Smooth muscle cell (in vitro differentiated cells): ENCODE data around the gene CPHXL. TPM values are rescaled to one million over a fixed set of nuclear protein-coding genes. Genes with fewer than 3 reads are reported as not detected.

Experiments
- DNase-seq: peaks from one replicate; lab custom pipeline; 2025; ENCODE audit not compliant: unreplicated experiment; lab: John Stamatoyannopoulos, UW
- H2AFZ ChIP-seq: fragments of 200-600 bp; sonication (generic); 2 replicates; pipeline ENCODE4 v1.6.0; 2016; ENCODE audit warnings: antibody characterized with exemption, low read depth, mild to moderate bottlenecking
- H3F3A ChIP-seq: fragments of 200-600 bp; sonication (generic); 2 replicates; pipeline ENCODE4 v1.6.0; 2017; ENCODE audit warnings: antibody characterized with exemption, low read depth
- H3K27ac ChIP-seq: fragments of 200-600 bp; sonication (generic); 2 replicates; pipeline ENCODE4 v1.5.1; 2016; ENCODE audit warnings: low read depth, mild to moderate bottlenecking
- H3K27me3 ChIP-seq: fragments of 200-600 bp; sonication (generic); 2 replicates; pipeline ENCODE4 v1.6.1; 2016; ENCODE audit warnings: low read depth, mild to moderate bottlenecking
- H3K36me3 ChIP-seq: fragments of 200-600 bp; sonication (generic); 2 replicates; pipeline ENCODE4 v1.5.1; 2016; ENCODE audit warnings: low read depth
- H3K4me1 ChIP-seq: fragments of 200-600 bp; sonication (generic); 2 replicates; pipeline ENCODE4 v1.5.1; 2016; ENCODE audit warnings: low read depth
- H3K4me2 ChIP-seq: fragments of 200-600 bp; sonication (generic); 2 replicates; pipeline ENCODE4 v1.6.0; 2016; ENCODE audit warnings: mild to moderate bottlenecking
- H3K4me3 ChIP-seq: fragments of 200-600 bp; sonication (generic); 2 replicates; pipeline ENCODE4 v1.5.1; 2016; ENCODE audit warnings: mild to moderate bottlenecking
- H3K79me2 ChIP-seq: fragments of 200-600 bp; sonication (generic); 2 replicates; pipeline ENCODE4 v1.6.0; 2016; ENCODE audit warnings: low read depth, mild to moderate bottlenecking
- H3K9ac ChIP-seq: fragments of 200-600 bp; sonication (generic); 2 replicates; pipeline ENCODE4 v1.6.0; 2016; ENCODE audit warnings: low read depth
- H3K9me3 ChIP-seq: fragments of 200-600 bp; sonication (generic); replicated peaks from 2 replicates; pipeline ENCODE4 v1.5.1; 2016; ENCODE audit warnings: low read depth
- H4K20me1 ChIP-seq: fragments of 200-600 bp; sonication (generic); 2 replicates; pipeline ENCODE4 v1.6.0; 2016; ENCODE audit warnings: low read depth
- CTCF ChIP-seq: fragments of 200-600 bp; sonication (generic); IDR thresholded peaks from 2 replicates; pipeline ENCODE4 v1.5.1; 2017; ENCODE audit warnings: borderline replicate concordance, mild to moderate bottlenecking, antibody characterized with exemption; ENCODE audit not compliant: insufficient read depth, poor library complexity, severe bottlenecking
- WGBS: methylation state at CpG from one replicate; pipeline ENCODE4 v1.1.7; 2016; ENCODE audit warnings: low lambda C conversion rate; 5-methylcytosine and 5-hydroxymethylcytosine counted together
- polyA plus RNA-seq: library from polyadenylated mRNA; unstranded; fragments of >200 nt; fragmentation: Nextera tagmentation; extraction: Ambion mirVana; gene quantifications from 2 replicates; pipeline ENCODE4 v1.2.1, GENCODE V29; 2016
- total RNA-seq: library from RNA; depleted of rRNA; stranded (reverse); fragments of >200 nt; gene quantifications from 2 replicates; pipeline ENCODE4 v1.2.3, GENCODE V29; 2014

CPHXL gene
- total and polyA plus RNA-seq, 2 experiments from 2014 or later: not detected

- TF ChIP-seq CTCF: no peak
- H3K9me3 ChIP-seq: no peaks in the 10 kb centered on the region
- no peak overlapping the region for H3K27ac ChIP-seq
- H4K20me1 ChIP-seq: no peaks in the 10 kb centered on the region
- no peak overlapping the region for H2AFZ ChIP-seq
- H3K36me3 ChIP-seq: no peaks in the 10 kb centered on the region
- no peak overlapping the region for H3K4me2 ChIP-seq
- no peak overlapping the region for H3K9ac ChIP-seq
- no peaks in the 10 kb centered on the region for H3K27me3 ChIP-seq
- no peak for DNase-seq
- no peaks in the 10 kb centered on the region for H3F3A ChIP-seq
- no peaks in the 10 kb centered on the region for H3K79me2 ChIP-seq
- H3K4me1 ChIP-seq: no peaks in the 10 kb centered on the region
- H3K4me3 ChIP-seq: no peak overlapping the region
Observed at GRCh38 chr16:75687361-75687760, 38.9 kb downstream of the CPHXL start.

- Histone ChIP-seq H3K4me1 (no peaks in the 10 kb centered on the region), H3K27ac (no peak overlapping the region), H3K4me3 (no peak overlapping the region), H3K9me3 (no peaks in the 10 kb centered on the region), H3K27me3 (no peaks in the 10 kb centered on the region), H2AFZ (no peak overlapping the region), H3K79me2 (no peaks in the 10 kb centered on the region), H3K9ac (no peak overlapping the region), H4K20me1 (no peaks in the 10 kb centered on the region), H3K36me3 (no peaks in the 10 kb centered on the region), H3K4me2 (no peak overlapping the region), H3F3A (no peaks in the 10 kb centered on the region)
- no peak for TF ChIP-seq CTCF
- WGBS: 84% methylated on average over 14 of the region's 14 CpGs
- DNase-seq: no peak
Observed at GRCh38 chr16:75682308-75682707, 44.0 kb downstream of the CPHXL start.

- no peak for DNase-seq
- H3K4me1 ChIP-seq: no peaks in the 10 kb centered on the region
- H3F3A ChIP-seq: no peaks in the 10 kb centered on the region
- no peaks in the 10 kb centered on the region for H3K36me3 ChIP-seq
- no peak overlapping the region for H2AFZ ChIP-seq
- H3K27me3 ChIP-seq: no peaks in the 10 kb centered on the region
- no peaks in the 10 kb centered on the region for H4K20me1 ChIP-seq
- H3K27ac ChIP-seq: no peak overlapping the region
- H3K4me2 ChIP-seq: no peak overlapping the region
- WGBS: 94% methylated on average over 5 of the region's 5 CpGs
- no peak overlapping the region for H3K4me3 ChIP-seq
- no peaks in the 10 kb centered on the region for H3K79me2 ChIP-seq
- no peaks in the 10 kb centered on the region for H3K9me3 ChIP-seq
- no peak for TF ChIP-seq CTCF
- H3K9ac ChIP-seq: no peak overlapping the region
Observed at GRCh38 chr16:75679366-75679765, 46.9 kb downstream of the CPHXL start.

- no peaks in the 10 kb centered on the region for H4K20me1 ChIP-seq
- no peaks in the 10 kb centered on the region for H3F3A ChIP-seq
- H2AFZ ChIP-seq: no peak within 1 kb of the TSS
- H3K4me1 ChIP-seq: no peaks in the 10 kb centered on the region
- H3K4me2 ChIP-seq: no peak within 1 kb of the TSS
- no peaks in the 10 kb centered on the region for H3K36me3 ChIP-seq
- no peaks in the 10 kb centered on the region for H3K27me3 ChIP-seq
- WGBS: 95% methylated on average over 4 of the region's 4 CpGs
- H3K9me3 ChIP-seq: no peaks in the 10 kb centered on the region
- no peak within 1 kb of the TSS for H3K4me3 ChIP-seq
- H3K9ac ChIP-seq: no peak within 1 kb of the TSS
- H3K27ac ChIP-seq: no peak within 1 kb of the TSS
- no peak for TF ChIP-seq CTCF
- no peaks in the 10 kb centered on the region for H3K79me2 ChIP-seq
- DNase-seq: no peak
Observed at GRCh38 chr16:75676909-75677308, 49.4 kb downstream of the CPHXL start, which contains the start of gene CPHXL2. TSS of gene CPHXL2 (minus strand) at chr16:75677009. CDS start at chr16:75676999, 10 bp downstream.
